Fibroblast of skin of back (primary cell): ENCODE measurements around the gene PRRG4.
"Not testable (repeated sequence)": the region's sequence is repeated elsewhere in the genome, so short reads cannot be mapped to it uniquely, and the experiment has no call there.

Source experiments
- DNase-seq: peaks from one replicate; pipeline ENCODE4 v3.0.0-alpha.2; 2013

Gene PRRG4

DNA sequence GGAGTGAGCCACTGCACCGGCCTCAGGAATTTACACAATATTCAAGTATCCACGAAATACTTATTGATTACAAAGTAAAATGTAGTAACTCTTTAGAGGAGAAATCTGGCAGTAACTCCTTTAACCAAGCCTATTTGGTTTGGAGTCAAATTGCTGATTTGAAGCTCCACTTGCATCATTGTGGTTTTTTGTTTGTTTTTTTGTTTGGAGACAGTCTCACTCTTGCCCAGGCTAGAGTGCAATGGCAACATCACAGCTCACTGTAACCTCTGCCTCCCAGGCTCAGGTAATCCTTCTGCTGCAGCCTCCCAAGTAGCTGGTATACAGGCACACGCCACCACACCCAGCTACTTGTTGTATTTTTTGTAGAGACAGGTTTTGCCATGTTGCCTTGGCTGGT lies 56.5 kb downstream of the PRRG4 start:
- DNase-seq, result no peak

DNA sequence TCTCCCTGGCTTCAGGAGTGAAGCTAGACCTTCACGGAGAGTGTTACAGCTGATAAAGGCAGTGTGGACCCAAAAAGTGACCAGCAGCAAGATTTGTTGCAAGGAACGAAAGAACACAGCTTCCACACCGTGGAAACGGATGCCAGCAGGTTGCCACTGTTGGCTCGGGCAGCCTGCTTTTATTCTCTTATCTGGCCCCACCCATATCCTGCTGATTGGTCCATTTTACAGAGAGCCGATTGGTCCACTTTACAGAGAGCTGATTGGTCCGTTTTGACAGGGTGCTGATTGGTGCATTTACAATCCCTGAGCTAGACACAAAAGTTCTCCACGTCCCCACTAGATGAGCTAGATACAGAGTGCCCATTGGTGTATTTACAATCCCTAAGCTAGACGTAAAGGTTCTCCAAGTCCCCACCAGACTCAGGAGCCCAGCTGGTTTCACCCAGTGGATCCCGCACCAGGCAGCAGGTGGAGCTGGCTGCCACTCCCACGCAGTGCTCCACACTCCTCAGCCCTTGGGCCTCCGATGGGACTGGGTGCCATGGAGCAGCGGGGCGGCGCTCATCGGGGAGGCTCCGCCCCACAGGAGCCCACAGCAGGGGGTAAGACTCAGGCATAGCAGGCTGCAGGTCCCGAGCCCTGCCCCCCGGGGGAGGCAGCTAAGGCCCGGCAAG lies 58.1 kb downstream of the PRRG4 start:
- DNase-seq, result not testable (repeated sequence)

DNA sequence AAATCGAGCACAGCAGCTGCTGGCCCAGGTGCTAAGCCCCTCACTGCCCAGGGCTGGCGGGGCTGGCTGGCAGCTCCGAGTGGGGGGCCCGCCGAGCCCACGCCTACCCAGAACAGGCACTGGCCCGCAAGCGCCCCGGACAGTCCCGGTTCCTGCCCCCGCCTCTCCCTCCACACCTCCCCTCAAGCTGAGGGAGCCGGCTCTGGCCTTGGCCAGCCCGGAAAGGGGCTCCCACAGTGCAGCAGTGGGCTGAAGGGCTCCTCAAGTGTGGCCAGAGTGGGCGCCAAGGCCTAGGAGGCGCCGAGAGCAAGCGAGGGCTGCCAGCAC lies 58.6 kb downstream of the PRRG4 start:
- DNase-seq, result not testable (repeated sequence)

DNA sequence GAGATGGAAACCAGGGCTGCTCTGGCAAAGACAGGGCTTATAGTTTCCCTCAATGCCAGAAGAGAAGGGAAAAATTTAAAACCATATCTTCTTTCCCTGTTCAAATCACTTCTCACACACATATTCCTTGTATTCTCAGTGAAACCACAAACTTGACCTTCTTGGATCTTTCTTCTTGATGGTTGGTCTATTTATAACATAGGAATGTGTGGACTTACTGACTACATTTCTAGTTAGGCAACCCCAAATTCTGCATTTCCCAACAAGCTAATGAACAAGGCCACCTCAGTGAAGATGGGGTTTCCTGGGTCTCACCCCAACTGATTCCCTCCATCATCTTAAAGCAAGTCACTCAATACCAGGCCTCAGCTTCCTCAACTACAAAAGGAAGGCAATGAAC lies 59.1 kb downstream of the PRRG4 start:
- peak; percentile 19 for DNase-seq

DNA sequence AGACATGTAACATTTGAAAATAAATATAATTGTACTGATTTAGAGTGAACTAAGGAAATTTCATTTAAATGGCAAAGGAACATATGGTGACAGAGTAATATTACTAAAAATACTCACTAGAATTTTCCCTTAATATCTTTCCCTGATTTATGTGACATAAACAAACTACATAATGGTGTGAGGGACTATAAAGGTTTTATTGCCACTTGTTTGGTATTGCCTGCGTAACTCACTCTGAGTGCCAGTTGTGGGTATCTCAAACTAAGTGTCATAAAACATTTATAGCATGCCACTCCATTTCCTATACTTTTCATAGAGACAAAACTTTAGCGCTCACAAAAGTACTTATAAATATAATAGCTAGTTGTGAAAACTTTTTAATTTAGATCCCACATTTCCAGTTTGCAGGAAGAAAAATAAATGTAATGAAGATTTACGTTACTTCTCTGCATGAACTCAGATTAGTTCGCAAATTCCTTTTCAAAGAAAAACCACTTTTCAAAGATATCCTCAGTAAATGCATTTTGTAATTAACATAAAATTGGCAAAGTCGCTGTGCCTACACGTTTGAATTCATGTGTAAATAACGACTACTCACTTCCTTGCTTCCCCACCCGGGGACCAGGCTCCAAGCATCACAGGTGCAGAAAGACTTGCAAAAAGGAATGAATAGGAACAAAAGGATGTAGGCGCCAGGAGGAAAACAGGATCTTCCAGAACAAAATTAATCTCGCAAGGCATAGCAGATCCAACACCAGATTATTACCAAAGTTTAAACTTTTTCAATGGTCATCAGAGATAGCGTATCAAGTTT lies 61.3 kb downstream of the PRRG4 start:
- DNase-seq, result no peak

DNA sequence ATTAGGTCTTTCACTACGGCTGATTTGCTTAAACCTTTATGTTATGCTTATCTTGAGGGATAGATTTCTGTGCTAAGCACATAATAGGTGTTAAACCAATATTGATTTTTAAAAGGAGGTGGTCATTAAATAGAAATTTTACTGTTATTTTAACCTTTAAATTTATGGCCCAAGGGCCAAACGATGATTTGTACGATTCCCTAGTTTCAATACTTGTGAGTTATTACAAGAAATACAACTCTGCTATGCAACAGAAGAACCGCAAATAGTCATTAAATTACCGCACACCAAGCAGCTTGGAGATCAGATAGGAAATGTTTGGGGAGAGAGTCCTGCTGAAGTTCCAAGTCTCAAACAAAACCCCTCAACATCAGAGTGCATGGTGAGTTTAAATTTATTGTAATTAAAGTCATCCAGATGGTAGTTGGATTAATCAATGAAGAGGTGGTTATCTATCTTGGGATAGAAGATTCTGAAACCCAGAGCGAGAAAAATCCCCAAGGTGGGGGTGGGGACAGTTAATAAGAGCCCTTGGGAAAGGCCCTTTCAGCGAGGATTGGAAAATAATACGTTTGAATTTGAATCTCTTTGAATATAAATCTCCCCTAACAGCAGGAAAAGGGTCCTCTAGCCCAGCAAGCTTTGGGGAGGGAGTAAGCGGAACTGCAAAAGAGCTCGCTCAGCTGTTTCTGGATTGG lies 62.1 kb downstream of the PRRG4 start:
- peak; percentile 2 for DNase-seq

DNA sequence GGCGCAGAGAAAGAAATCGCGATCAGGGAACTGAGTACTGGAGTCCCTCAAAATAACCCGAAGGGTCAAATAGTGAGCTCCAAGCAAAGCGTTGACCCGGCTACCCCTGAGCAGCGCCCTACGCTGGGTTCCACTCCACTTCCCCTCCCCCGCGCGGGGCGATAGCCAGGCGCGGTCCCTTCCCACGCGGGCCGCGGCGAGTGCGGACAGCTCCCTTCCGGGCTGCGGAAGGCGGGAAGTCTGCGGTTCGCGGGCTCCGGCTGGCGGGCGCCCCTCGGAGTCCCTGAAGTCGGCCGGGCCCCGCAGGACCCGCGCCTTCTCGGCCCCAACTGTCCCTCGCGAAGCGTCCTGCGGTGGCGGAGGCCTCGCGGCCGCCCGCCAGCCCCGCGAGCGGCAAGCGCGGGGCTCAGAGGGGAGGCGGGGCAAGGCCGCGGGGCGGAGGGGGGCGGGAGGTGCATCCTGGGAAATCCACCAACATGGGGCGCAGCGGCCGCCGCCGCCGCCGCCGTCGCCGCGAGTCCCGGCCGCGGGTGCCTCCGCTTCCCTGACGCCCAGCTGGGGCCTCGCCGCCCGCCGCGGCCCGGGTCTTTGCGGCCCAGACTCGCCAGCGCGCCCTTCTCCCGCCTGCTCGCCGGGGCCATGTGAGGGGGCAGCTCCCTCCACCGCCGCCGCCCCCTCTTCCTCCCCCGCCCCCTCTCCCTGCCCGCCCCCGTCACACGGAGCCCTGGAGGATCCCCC lies 62.8 kb downstream of the PRRG4 start, which contains the start of gene QSER1:
Gene QSER1 (plus strand): TSS at position 457 of the 738 bp plus-strand sequence. CDS start 315 bp downstream, outside the sequence.
- DNase-seq, result peak; percentile 69

DNA sequence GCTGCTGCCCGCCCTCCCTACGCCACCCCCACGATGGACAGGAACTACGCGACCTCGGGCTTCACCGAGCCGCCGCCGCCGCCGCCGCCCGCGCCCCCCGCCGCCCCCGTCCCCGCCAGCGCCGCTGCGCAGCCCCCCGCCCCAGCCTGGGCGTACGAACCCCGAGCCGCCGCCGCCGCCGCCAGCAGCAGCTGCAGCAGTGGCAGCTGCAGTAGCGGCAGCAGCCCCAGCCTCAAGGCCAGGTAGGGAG lies 63.3 kb downstream of the PRRG4 start:
- DNase-seq, result no peak

DNA sequence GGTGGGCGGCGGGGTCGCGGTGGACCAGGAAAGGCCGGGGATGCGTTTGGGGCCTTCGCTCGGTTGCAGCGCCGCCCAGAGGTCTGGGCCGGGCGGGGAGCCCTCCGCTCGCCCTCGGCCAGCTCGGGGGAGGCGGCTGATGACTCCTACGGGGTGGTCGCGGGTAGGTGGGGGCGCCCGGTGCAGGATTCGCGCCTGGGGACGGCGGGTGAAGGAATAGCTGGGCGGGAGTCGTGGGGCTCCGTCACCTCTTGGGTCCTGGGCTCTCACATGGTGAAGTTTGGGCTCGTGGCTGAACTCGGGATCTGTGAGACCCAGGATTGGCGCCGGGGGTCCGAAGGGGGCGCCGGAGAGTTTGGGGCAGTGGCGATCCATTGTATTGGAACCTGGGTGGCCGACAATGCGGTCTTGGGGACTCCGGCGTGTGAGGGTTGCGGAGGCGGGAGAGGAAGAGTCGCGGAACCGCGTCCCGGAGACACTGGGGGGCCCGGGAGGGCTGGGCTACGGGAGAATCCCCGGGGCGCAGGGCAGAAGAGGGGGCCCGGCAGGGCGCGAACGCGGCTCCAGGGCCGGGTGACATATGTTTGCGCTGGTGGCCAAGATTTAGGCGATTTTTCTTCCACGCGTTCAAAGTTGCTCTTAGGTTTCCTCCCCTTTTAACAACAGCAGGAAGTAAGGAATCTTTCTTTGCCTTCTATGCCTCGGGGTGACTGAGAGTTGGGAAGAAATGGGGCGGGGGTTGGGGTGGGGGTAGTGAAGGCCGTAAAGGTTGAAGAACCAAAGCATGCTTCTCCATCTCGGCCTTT lies 63.8 kb downstream of the PRRG4 start:
- peak; percentile 50 for DNase-seq

DNA sequence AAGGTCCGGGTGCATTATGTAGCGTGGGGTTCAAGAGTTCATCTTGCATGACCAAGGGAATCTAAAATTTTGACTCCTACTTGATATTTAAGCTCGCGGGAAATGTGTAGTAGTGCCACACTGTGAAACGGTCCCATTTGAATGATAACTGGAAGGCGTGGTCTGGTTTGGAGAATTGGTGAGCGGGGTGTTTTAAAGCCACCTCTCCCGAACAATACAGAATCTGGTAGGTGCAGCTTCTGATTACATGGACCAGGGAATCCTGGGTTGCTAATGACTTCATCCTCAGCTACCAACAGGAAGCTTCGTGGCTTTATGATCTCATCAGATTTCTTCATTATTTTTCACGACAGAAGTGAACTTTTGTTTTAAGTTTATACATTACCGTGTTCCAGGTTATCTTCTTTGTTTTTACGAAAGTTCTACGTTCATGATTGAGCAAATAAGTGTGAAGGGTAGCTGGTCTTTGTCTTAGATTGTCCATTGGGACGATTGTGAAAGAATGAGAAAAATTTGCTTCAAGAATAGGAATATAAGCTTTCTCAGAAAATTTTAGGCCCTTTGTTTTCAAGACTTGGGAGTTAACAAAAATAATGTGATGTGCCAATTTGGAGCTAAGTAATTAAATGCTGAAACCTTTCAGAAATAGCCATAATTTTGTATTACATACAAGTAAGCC lies 64.6 kb downstream of the PRRG4 start:
- DNase-seq, result peak; percentile 80

DNA sequence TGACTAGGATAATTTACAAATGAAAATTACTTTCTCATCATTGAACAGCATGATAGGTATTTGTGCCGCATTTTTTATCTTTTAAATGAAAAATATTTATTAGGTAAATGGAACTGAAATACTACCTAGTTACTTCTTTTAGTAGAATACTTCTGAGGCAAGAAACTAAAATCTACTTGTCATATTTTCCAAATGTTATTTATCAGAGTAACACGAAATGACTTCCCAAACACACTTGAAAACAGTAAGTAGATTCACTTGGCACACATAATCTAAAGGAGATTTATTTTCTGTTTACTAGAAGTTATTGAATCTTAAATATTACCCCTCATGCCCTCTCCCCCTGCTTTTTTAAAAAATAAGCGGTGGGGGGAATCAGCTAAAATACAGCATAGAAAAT lies 65.2 kb downstream of the PRRG4 start:
- DNase-seq, result no peak

DNA sequence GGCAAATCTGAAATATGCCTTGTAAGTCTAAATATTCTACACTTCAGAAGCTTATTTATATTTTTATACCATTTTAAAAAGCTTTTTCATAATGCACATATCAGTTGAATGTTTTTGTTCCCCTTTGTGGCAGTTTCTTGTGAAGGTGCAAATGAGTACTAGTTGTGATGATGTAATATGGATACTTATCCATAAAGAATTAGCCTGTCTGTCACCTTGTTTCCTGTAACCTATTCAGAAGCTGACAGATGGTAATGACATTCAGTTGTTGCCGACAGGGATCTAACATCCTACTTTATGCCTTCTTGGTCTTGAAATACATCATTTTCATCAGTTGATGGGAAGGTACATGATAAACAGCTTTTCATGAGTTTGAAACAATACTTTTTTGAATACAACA lies 65.7 kb downstream of the PRRG4 start:
- DNase-seq, result no peak

DNA sequence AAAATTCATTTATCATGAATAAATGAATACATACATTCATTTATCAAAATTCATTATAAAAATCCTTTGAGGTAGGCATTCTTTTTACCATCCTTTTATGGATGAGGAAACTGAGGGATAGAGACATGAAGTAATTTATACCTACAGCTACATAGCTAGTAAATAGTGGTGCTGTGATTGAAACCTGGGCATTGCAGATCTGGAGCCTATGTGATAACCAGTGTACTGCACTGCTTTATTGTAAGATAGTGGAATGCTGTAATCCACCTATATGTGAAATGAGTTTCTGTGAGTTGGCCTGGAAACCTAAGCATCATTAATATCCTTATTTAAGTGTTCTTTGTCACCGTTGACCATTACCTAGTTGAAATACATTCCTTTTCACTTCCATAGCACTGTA lies 67.4 kb downstream of the PRRG4 start:
- no peak for DNase-seq

DNA sequence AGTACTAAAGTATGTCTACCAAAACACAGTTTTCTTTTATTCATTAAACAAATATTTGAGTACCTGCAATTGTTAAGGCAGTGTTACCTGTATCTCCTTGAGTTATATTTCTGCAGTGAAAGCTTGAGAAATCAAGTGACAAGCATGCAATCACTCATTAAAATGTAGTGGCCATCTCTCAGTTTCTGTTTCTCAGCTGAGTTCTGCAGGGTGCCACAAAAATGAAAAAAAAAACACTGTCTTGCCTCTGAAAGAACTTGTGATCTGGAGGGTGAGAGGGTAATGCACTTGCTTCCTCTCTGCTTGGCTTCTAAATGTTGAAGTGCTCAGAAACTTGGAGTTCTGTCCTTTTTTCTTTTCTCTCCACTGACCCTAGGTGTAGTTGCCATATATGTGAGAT lies 69.7 kb downstream of the PRRG4 start:
- no peak for DNase-seq

DNA sequence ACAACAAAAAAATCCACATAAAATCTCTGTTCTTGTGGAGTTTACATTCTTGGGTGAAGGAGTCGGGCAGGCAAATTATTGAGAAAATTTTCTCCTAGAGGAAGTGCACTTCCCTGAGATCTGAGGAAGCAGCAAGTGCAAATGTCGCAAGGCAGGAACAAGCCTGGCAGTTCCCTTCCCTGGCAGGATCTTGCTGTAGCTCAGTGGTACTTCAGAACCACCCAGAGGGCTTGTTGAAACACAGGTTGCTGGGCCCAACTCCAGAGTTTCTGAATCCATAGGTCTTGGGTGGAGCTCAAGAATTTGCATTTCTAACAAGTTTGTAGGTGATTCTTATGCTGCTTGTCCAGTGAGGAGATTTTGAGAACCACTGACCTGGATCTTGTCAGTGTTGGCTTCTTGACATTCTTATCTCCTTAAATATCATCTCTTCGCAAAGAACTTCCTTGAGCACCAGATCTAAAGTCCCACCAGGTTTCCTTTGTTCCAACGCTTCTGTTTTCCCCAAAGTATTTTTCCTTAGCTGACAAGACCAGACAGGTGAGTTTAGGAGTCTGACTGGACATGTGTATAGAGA lies 72.5 kb downstream of the PRRG4 start:
- no peak for DNase-seq

DNA sequence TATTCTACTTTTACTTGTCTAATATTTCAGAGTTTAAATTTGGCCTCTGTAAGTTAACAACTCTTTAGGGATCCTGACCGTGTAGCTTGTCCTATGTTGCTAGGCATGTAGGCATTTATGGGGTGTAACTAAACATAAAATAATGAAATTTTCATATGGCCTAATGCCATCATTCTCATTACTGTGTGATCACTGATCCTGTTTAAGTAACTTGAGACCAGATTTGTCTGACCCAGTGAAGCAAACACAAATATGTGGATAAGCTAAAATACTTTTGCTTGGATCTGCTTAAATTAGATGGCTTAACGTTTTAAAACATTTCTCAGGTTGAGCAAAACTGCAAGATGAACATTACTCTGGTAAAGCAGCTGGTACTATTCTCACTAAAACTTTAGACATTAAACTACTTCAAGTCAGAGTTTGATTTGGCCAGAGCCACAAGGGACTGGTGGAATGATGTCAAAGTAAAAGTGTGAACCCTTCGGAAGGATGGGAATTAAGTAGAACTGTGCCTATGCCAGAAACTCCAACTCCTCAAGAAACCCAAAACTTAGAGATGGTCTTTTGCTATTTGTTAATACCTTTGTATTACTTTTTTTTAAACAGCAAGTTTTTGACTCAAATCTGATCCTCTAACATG lies 75.4 kb downstream of the PRRG4 start:
- DNase-seq, result no peak
